Uterus (tissue), 2 donors: ENCODE data around the gene TRAF6.

Source experiments
- POLR2A ChIP-seq, 2 donors: fragments of 450-650 bp; IDR thresholded peaks; one replicate each; pipeline ENCODE4 v1.6.1; 2016; ENCODE audit warnings: antibody characterized with exemption in 2 of 2, mild to moderate bottlenecking in 1 of 2, moderate library complexity in 1 of 2
- TF ChIP-seq, protein P1 (sequence below), 4 experiments: fragments of 200-600 bp in 2 of 4; fragments of 450-650 bp in 2 of 4; sonication (generic) in 2 of 4; IDR thresholded peaks; one replicate each; pipeline ENCODE4 v1.5.1; 2016 to 2019; ENCODE audit warnings: antibody characterized with exemption in 4 of 4, mild to moderate bottlenecking in 2 of 4, moderate library complexity in 1 of 4

DNA sequence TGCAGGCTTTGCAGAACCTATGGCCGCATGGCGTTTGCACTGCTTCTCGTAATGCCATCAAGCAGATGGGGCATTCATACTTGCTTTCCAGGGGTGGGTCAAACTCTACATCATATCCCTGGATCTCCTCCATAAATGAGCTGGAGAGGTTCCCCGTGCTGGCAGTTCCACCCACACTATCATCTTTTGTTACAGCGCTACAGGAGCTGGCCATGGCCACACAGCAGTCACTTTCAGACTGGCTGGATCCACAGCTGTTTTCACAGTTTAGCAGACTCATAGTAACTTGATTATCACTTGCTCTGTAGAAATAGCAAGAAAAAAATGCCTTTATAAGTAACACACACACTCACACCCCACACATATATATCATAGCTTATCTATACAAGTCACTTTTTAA, 8.8 kb downstream of the TRAF6 start:
- no peak for TF ChIP-seq POLR2A (IDR thresholded peaks at IDR 0.05)
- TF ChIP-seq, protein P1, sequence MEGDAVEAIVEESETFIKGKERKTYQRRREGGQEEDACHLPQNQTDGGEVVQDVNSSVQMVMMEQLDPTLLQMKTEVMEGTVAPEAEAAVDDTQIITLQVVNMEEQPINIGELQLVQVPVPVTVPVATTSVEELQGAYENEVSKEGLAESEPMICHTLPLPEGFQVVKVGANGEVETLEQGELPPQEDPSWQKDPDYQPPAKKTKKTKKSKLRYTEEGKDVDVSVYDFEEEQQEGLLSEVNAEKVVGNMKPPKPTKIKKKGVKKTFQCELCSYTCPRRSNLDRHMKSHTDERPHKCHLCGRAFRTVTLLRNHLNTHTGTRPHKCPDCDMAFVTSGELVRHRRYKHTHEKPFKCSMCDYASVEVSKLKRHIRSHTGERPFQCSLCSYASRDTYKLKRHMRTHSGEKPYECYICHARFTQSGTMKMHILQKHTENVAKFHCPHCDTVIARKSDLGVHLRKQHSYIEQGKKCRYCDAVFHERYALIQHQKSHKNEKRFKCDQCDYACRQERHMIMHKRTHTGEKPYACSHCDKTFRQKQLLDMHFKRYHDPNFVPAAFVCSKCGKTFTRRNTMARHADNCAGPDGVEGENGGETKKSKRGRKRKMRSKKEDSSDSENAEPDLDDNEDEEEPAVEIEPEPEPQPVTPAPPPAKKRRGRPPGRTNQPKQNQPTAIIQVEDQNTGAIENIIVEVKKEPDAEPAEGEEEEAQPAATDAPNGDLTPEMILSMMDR (IDR thresholded peaks at IDR 0.05): no peak
